ENCODE data around the gene CA12.

CA12 gene

DNA sequence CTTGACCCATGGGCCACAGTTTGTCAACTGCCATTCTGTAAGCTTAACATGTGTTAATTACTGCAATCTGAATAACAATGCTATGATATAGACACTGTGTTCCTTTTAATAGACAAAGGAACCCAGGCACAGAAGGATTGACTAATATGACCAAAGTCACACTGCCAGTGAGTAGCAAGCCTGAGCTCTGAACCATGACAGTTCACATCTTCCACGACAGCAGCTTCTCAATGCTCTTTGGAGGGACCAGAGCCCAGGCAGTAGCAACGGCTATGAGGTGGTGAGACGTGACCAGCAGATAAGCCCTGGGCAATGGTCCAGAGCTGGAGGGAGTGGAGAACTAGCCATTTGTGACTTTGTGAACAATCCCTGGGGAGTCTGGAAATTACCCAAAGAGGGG is 19.4 kb downstream of the CA12 start:
- Histone ChIP-seq H3K18ac (ENCODE audit: low read depth in 1 of 2, low read length in 2 of 2) (no peak overlapping the region), H3K14ac (ENCODE audit: low read length in 2 of 2) (no peak overlapping the region), H3K9ac (ENCODE audit: low read length) (no peak overlapping the region), H2AK5ac (ENCODE audit: low read length, severe bottlenecking) (no peak overlapping the region), H2BK5ac (ENCODE audit: low read depth, low read length, poor library complexity, severe bottlenecking) (no peak overlapping the region), H4K8ac (ENCODE audit: low read length) (no peak overlapping the region), H3K4me1 (ENCODE audit: control insufficient read depth, insufficient read depth, low read depth, low read length) (peaks cover 9% of the 10 kb centered on the region), H3K9me3 (ENCODE audit: control insufficient read depth, low read length) (no peaks in the 10 kb centered on the region), H2BK120ac (ENCODE audit: low read depth, low read length) (no peak overlapping the region), H3K27ac (ENCODE audit: low read length, poor library complexity, severe bottlenecking) (no peak overlapping the region), H3K4me3 (ENCODE audit: insufficient read depth in 1 of 2, low read depth in 1 of 2, low read length in 2 of 2) (no peak overlapping the region), H3K36me3 (ENCODE audit: control insufficient read depth in 1 of 2, insufficient read depth in 2 of 2, low read depth in 1 of 2, low read length in 2 of 2) (peaks cover 0 to 64% of the 10 kb centered on the region in 2 experiments), H3K4me2 (ENCODE audit: low read length, poor library complexity, severe bottlenecking) (no peak overlapping the region), H3K79me1 (replicated peaks; ENCODE audit: low read length, poor library complexity, severe bottlenecking) (no peaks in the 10 kb centered on the region), H3K23ac (ENCODE audit: low read length in 2 of 2) (no peak overlapping the region), H2AFZ (ENCODE audit: low read depth, low read length) (no peak overlapping the region), H3K4ac (ENCODE audit: low read depth in 1 of 2, low read length in 2 of 2) (no peak overlapping the region), H2BK12ac (ENCODE audit: low read length in 2 of 2) (no peak overlapping the region), H3K27me3 (ENCODE audit: control insufficient read depth in 1 of 2, insufficient read depth in 1 of 2, low read length in 2 of 2) (no peaks in the 10 kb centered on the region), H2BK15ac (ENCODE audit: low read depth, poor library complexity, severe bottlenecking) (no peak overlapping the region), H4K91ac (ENCODE audit: low read length) (no peak overlapping the region)
- DNase-seq, result no peak
- WGBS, result 70% methylated on average over 3 of the region's 3 CpGs

DNA sequence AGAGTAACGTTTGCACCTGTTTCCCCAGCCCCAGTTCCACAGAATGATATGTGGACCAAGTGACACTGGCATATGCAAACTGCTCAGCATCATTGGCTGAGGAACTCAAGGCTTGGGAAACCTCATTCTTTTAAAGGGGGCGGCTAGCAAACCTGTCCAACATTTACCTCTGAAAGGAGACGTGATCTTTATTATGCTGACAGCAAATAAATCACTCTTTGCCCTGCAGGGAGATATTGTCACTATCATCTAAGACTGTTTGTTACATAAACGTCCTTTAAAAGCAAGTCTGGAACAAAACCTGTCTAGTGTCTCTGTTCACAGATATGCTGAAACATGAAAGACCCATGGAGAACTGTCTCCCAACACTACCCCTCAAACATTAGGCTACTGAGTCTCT is 21.5 kb downstream of the CA12 start:
- Histone ChIP-seq H2BK15ac (ENCODE audit: low read depth, poor library complexity, severe bottlenecking) (no peak overlapping the region), H3K27me3 (ENCODE audit: control insufficient read depth in 1 of 2, insufficient read depth in 1 of 2, low read length in 2 of 2) (no peaks in the 10 kb centered on the region), H3K18ac (ENCODE audit: low read depth in 1 of 2, low read length in 2 of 2) (no peak overlapping the region), H3K9ac (ENCODE audit: low read length) (no peak overlapping the region), H4K8ac (ENCODE audit: low read length) (no peak overlapping the region), H2AFZ (ENCODE audit: low read depth, low read length) (no peak overlapping the region), H3K14ac (ENCODE audit: low read length in 2 of 2) (no peak overlapping the region), H3K4me3 (ENCODE audit: insufficient read depth in 1 of 2, low read depth in 1 of 2, low read length in 2 of 2) (no peak overlapping the region), H3K36me3 (ENCODE audit: control insufficient read depth in 1 of 2, insufficient read depth in 2 of 2, low read depth in 1 of 2, low read length in 2 of 2) (peaks cover 0 to 69% of the 10 kb centered on the region in 2 experiments), H3K23ac (ENCODE audit: low read length in 2 of 2) (no peak overlapping the region), H2BK12ac (ENCODE audit: low read length in 2 of 2) (no peak overlapping the region), H2AK5ac (ENCODE audit: low read length, severe bottlenecking) (no peak overlapping the region), H3K27ac (ENCODE audit: low read length, poor library complexity, severe bottlenecking) (no peak overlapping the region), H3K9me3 (ENCODE audit: control insufficient read depth, low read length) (no peaks in the 10 kb centered on the region), H2BK120ac (ENCODE audit: low read depth, low read length) (no peak overlapping the region), H3K79me1 (replicated peaks; ENCODE audit: low read length, poor library complexity, severe bottlenecking) (no peaks in the 10 kb centered on the region), H4K91ac (ENCODE audit: low read length) (no peak overlapping the region), H2BK5ac (ENCODE audit: low read depth, low read length, poor library complexity, severe bottlenecking) (no peak overlapping the region), H3K4me1 (ENCODE audit: control insufficient read depth, insufficient read depth, low read depth, low read length) (peaks cover 9% of the 10 kb centered on the region), H3K4me2 (ENCODE audit: low read length, poor library complexity, severe bottlenecking) (no peak overlapping the region), H3K4ac (ENCODE audit: low read depth in 1 of 2, low read length in 2 of 2) (no peak overlapping the region)
- WGBS, result 79% methylated on average over 4 of the region's 4 CpGs
- DNase-seq, result no peak

DNA sequence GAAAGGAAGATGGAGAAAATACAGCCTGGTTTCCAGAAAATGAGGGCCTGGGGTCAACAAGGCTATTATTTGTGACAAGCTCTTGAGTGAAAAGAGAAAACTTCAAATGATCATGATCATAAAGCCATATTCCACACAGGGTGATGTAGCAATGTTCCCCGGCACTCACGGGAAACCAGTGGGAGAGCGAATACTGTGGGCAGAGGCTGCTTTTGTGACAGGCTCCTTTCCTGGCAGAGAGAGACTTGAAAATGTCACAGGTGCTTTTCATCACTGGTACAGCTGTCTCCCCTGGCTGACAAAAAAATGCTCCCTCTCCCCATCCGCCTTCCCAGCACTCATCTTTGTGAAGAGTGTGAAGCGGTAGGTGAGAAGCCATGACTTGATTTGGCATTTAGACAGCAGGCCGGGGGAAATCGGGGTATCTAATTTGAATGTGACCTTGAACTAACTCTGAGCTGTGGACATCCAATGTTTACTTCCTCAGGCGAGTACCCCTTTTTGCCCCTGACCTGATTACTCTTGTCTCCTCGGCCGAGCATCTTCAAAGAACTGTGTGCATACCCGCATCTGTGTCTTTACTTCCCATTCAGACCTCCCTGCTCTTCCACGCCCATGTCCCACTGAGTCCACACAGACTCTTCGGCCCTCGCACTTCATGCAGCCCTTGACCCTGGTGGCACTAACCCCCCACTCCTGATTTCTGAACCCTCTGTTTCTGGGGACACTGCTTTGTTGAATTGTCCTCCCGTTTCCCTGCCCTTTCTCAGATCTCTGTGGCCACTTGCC is 23.2 kb downstream of the CA12 start:
- WGBS, result 81% methylated on average over 15 of the region's 15 CpGs
- no peaks in the 10 kb centered on the region for H3K27me3 ChIP-seq (ENCODE audit: control insufficient read depth in 1 of 2, insufficient read depth in 1 of 2, low read length in 2 of 2)

DNA sequence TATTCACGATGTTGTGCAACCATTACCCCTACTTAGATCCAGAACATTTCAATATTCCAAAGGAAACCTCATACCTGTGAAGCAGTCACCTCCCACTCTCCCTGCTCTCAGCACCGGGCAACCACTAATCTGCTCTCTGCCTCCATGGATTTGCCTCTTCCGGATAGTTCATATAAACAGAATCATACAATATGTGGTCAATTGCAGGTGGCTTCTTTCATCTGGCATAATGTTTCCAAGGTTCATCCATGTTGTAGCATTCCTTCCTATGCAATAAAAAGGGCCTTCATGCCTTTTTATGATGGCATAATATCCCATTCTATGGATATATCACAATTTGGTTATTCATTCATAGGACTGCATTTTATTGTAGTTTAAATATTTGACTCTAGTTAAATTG is 23.9 kb downstream of the CA12 start:
- no peak overlapping the region for H4K8ac ChIP-seq (ENCODE audit: low read length)
- no peak overlapping the region for H2BK12ac ChIP-seq (ENCODE audit: low read length in 2 of 2)
- no peak for DNase-seq
- H2AFZ ChIP-seq (ENCODE audit: low read depth, low read length), result no peak overlapping the region
- no peaks in the 10 kb centered on the region for H3K9me3 ChIP-seq (ENCODE audit: control insufficient read depth, low read length)
- H3K27ac ChIP-seq (ENCODE audit: low read length, poor library complexity, severe bottlenecking), result no peak overlapping the region
- no peak overlapping the region for H3K4ac ChIP-seq (ENCODE audit: low read depth in 1 of 2, low read length in 2 of 2)
- WGBS, result 91% methylated on average over 3 of the region's 3 CpGs
- no peak overlapping the region for H2BK15ac ChIP-seq (ENCODE audit: low read depth, poor library complexity, severe bottlenecking)
- no peak overlapping the region for H3K9ac ChIP-seq (ENCODE audit: low read length)
- H2BK120ac ChIP-seq (ENCODE audit: low read depth, low read length), result no peak overlapping the region
- no peak overlapping the region for H3K4me2 ChIP-seq (ENCODE audit: low read length, poor library complexity, severe bottlenecking)
- no peak overlapping the region for H4K91ac ChIP-seq (ENCODE audit: low read length)
- H3K79me1 ChIP-seq (replicated peaks; ENCODE audit: low read length, poor library complexity, severe bottlenecking), result no peaks in the 10 kb centered on the region
- peaks cover 5% of the 10 kb centered on the region for H3K4me1 ChIP-seq (ENCODE audit: control insufficient read depth, insufficient read depth, low read depth, low read length)
- no peak overlapping the region for H2AK5ac ChIP-seq (ENCODE audit: low read length, severe bottlenecking)
- H3K18ac ChIP-seq (ENCODE audit: low read depth in 1 of 2, low read length in 2 of 2), result no peak overlapping the region
- no peak overlapping the region for H2BK5ac ChIP-seq (ENCODE audit: low read depth, low read length, poor library complexity, severe bottlenecking)
- H3K23ac ChIP-seq (ENCODE audit: low read length in 2 of 2), result no peak overlapping the region
- no peaks in the 10 kb centered on the region for H3K27me3 ChIP-seq (ENCODE audit: control insufficient read depth in 1 of 2, insufficient read depth in 1 of 2, low read length in 2 of 2)
- no peak overlapping the region for H3K4me3 ChIP-seq (ENCODE audit: insufficient read depth in 1 of 2, low read depth in 1 of 2, low read length in 2 of 2)
- peaks cover 0 to 72% of the 10 kb centered on the region in 2 experiments for H3K36me3 ChIP-seq (ENCODE audit: control insufficient read depth in 1 of 2, insufficient read depth in 2 of 2, low read depth in 1 of 2, low read length in 2 of 2)
- no peak overlapping the region for H3K14ac ChIP-seq (ENCODE audit: low read length in 2 of 2)

More for the DNA sequence above, 23.2 kb downstream of the CA12 start:
- Histone ChIP-seq H2BK120ac (ENCODE audit: low read depth, low read length) (no peak overlapping the region), H3K4ac (ENCODE audit: low read depth in 1 of 2, low read length in 2 of 2) (no peak overlapping the region), H3K23ac (ENCODE audit: low read length in 2 of 2) (no peak overlapping the region), H3K4me3 (ENCODE audit: insufficient read depth in 1 of 2, low read depth in 1 of 2, low read length in 2 of 2) (no peak overlapping the region), H3K4me1 (ENCODE audit: control insufficient read depth, insufficient read depth, low read depth, low read length) (peaks cover 5% of the 10 kb centered on the region), H2BK12ac (ENCODE audit: low read length in 2 of 2) (peak overlapping the region in 1 of 2 experiments; percentile 32), H2BK15ac (ENCODE audit: low read depth, poor library complexity, severe bottlenecking) (no peak overlapping the region), H3K79me1 (replicated peaks; ENCODE audit: low read length, poor library complexity, severe bottlenecking) (no peaks in the 10 kb centered on the region), H2BK5ac (ENCODE audit: low read depth, low read length, poor library complexity, severe bottlenecking) (no peak overlapping the region), H3K18ac (ENCODE audit: low read depth in 1 of 2, low read length in 2 of 2) (no peak overlapping the region), H2AK5ac (ENCODE audit: low read length, severe bottlenecking) (no peak overlapping the region), H3K36me3 (ENCODE audit: control insufficient read depth in 1 of 2, insufficient read depth in 2 of 2, low read depth in 1 of 2, low read length in 2 of 2) (peaks cover 0 to 72% of the 10 kb centered on the region in 2 experiments), H4K91ac (ENCODE audit: low read length) (no peak overlapping the region), H3K27ac (ENCODE audit: low read length, poor library complexity, severe bottlenecking) (no peak overlapping the region), H3K9ac (ENCODE audit: low read length) (no peak overlapping the region), H3K14ac (ENCODE audit: low read length in 2 of 2) (no peak overlapping the region), H3K4me2 (ENCODE audit: low read length, poor library complexity, severe bottlenecking) (no peak overlapping the region), H3K9me3 (ENCODE audit: control insufficient read depth, low read length) (no peaks in the 10 kb centered on the region), H2AFZ (ENCODE audit: low read depth, low read length) (no peak overlapping the region), H4K8ac (ENCODE audit: low read length) (no peak overlapping the region)
- no peak for DNase-seq

All from mesenchymal stem cell (in vitro differentiated cells and primary cell).